Nephron progenitor cell (in vitro differentiated cells): ENCODE data around the gene TOM1L1.

Source experiments
- DNase-seq: peaks from one replicate; pipeline ENCODE4 v3.0.0; 2021
- H3K27ac Mint-ChIP-seq: 2 replicates; pipeline ENCODE4 v1.8.0; 2021; ENCODE audit warnings: mild to moderate bottlenecking, moderate library complexity, mixed read lengths
- H3K27me3 Mint-ChIP-seq: 2 replicates; pipeline ENCODE4 v1.8.0; 2021; ENCODE audit warnings: mild to moderate bottlenecking, low read depth, mixed read lengths; ENCODE audit not compliant: poor library complexity
- H3K36me3 Mint-ChIP-seq: 2 replicates; pipeline ENCODE4 v1.8.0; 2021; ENCODE audit warnings: low read depth, mixed read lengths
- H3K4me1 Mint-ChIP-seq: 2 replicates; pipeline ENCODE4 v1.8.0; 2021; ENCODE audit warnings: mixed read lengths
- H3K4me3 Mint-ChIP-seq: 2 replicates; pipeline ENCODE4 v1.8.0; 2021; ENCODE audit warnings: mild to moderate bottlenecking, moderate library complexity, mixed read lengths
- H3K9me3 Mint-ChIP-seq: 2 replicates; pipeline ENCODE4 v1.8.0; 2021; ENCODE audit warnings: mild to moderate bottlenecking, moderate library complexity, mixed read lengths
- TF ChIP-seq, protein P1 (sequence below): fragments of 200-600 bp; sonication (generic); IDR thresholded peaks from 2 replicates; pipeline ENCODE4 v1.5.0; 2021; ENCODE audit warnings: antibody characterized with exemption

Gene TOM1L1

DNA sequence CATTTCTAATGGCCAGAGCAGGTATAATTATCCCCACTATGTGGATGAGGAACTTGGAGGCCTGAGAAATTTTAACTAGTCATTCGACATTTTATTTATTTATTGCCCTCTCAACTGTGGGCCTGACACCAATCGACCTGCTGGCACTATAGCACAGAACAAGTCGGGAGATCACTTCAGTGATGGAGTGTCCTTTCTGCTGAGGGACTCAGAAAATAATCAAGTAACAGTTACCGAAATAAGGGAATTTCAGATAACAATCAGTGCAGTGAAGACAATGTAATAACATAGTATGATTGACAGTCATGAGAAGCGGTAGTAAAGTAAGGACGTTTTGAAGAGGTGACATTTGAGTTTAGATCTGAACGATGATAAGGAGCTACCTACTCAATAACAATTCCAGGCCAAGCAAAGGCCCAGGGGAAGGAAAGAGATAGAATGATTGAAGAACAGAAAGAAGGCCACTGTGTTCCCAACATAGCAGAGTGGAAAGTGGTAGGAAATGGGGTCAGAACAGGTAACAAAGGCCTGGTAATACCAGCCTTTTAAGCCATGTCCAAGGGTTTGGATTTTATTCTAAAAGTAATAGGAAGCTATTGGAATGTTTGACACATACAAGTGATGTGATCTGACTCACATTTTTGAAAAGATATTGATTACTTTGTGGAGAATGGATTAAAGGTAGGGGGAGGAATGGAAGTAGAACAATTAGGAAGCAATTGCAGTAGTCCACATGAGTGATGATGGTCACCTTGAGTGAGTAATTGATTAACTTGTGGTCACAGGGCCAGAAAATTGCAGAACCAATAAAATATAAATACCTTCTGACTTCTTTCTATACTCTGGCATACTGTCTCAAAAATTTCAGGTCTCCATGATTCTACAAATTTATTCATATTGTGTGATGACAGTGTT, 69.3 kb downstream of the TOM1L1 start:
- peaks cover 22% of the 10 kb centered on the region for H3K4me1 Mint-ChIP-seq
- H3K4me3 Mint-ChIP-seq: no peak overlapping the region
- peaks cover 42% of the 10 kb centered on the region for H3K36me3 Mint-ChIP-seq
- no peak overlapping the region for H3K27ac Mint-ChIP-seq
- peaks cover 12% of the 10 kb centered on the region for H3K9me3 Mint-ChIP-seq
- TF ChIP-seq, protein P1, sequence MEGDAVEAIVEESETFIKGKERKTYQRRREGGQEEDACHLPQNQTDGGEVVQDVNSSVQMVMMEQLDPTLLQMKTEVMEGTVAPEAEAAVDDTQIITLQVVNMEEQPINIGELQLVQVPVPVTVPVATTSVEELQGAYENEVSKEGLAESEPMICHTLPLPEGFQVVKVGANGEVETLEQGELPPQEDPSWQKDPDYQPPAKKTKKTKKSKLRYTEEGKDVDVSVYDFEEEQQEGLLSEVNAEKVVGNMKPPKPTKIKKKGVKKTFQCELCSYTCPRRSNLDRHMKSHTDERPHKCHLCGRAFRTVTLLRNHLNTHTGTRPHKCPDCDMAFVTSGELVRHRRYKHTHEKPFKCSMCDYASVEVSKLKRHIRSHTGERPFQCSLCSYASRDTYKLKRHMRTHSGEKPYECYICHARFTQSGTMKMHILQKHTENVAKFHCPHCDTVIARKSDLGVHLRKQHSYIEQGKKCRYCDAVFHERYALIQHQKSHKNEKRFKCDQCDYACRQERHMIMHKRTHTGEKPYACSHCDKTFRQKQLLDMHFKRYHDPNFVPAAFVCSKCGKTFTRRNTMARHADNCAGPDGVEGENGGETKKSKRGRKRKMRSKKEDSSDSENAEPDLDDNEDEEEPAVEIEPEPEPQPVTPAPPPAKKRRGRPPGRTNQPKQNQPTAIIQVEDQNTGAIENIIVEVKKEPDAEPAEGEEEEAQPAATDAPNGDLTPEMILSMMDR: no peak
- DNase-seq: no peak
- no peaks in the 10 kb centered on the region for H3K27me3 Mint-ChIP-seq

DNA sequence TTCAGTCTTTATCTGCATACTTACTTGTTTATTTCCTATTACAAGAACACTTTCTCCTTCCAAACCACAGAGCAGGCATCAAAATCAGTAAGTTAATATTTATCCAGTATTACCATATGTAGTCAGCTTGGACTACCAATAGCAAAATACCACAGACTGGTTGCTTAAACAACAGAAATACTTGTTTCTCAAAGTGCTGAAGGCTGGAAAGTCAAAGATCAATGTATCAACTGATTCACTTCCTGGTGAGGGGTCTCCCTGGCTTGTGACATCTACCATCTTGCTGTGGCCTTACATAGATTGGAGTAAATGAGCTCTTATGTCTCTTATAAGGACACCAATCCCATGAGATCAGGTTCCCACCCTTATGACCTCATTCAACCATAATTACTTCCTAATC, 70.5 kb downstream of the TOM1L1 start:
- H3K27me3 Mint-ChIP-seq: no peaks in the 10 kb centered on the region
- no peak for DNase-seq
- TF ChIP-seq, protein P1: no peak
- peaks cover 23% of the 10 kb centered on the region for H3K9me3 Mint-ChIP-seq
- peaks cover 17% of the 10 kb centered on the region for H3K4me1 Mint-ChIP-seq
- H3K36me3 Mint-ChIP-seq: peaks cover 42% of the 10 kb centered on the region
- no peak overlapping the region for H3K4me3 Mint-ChIP-seq
- no peak overlapping the region for H3K27ac Mint-ChIP-seq

DNA sequence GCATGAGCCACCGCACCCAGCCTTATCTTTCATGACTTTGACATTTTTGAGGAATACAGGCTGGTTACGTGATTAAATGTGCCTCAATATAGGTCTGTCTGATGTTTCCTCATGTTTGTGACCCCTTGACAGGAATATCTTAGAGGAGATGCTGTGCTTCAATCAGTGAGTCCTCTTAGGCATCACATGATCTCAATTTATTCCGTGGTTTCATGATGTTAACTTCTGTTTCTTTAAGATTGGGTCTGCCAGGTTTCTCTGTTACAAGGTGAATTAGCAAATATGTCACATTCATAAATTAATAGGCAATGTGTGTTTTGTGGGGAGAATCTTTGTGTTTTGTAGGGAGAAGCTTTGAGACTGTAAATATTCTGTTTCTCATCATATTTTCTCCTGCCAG, 71.2 kb downstream of the TOM1L1 start:
- TF ChIP-seq, protein P1: no peak
- Mint-ChIP-seq H3K27me3 (no peaks in the 10 kb centered on the region), H3K27ac (no peak overlapping the region), H3K4me1 (peaks cover 10% of the 10 kb centered on the region), H3K36me3 (peaks cover 43% of the 10 kb centered on the region), H3K4me3 (no peak overlapping the region), H3K9me3 (peaks cover 31% of the 10 kb centered on the region)
- DNase-seq: no peak

DNA sequence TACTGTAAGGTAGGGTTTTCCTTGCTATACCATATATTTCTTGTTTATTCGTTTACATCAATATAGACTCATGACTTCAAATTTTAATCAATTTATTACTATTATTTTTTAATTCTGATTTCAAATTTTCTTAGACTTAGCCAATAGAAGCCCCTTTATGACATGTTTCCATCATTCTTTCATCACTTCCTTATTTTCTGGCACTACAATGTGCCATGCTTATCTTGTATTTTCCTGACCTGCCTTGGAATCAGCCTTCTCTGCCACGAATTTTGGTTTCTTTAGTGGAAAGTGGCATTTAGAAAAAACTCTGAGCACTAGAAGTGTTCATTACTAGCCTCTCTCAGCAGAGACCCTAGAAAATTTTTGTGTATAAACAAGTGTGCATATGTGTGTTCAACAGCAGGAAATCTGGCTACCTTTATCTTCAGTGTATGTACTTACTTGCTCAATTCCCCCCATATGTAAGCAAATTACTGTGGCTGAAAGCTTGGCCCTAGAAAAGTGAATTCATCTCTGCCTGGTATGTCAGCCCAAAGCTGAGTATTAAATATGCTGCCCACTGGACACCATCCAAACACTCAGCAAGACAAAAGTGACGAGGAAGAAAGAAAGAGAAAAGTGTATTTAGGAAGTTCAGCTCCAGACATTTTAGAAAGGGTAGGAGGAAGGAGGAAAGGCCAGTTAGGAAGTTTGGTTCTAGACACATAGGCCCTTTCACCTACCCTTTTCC, 71.9 kb downstream of the TOM1L1 start:
- Mint-ChIP-seq H3K4me1 (peaks cover 6% of the 10 kb centered on the region), H3K4me3 (no peak overlapping the region), H3K36me3 (peaks cover 50% of the 10 kb centered on the region), H3K27ac (no peak overlapping the region), H3K9me3 (peaks cover 35% of the 10 kb centered on the region), H3K27me3 (no peaks in the 10 kb centered on the region)
- TF ChIP-seq, protein P1: no peak
- no peak for DNase-seq

DNA sequence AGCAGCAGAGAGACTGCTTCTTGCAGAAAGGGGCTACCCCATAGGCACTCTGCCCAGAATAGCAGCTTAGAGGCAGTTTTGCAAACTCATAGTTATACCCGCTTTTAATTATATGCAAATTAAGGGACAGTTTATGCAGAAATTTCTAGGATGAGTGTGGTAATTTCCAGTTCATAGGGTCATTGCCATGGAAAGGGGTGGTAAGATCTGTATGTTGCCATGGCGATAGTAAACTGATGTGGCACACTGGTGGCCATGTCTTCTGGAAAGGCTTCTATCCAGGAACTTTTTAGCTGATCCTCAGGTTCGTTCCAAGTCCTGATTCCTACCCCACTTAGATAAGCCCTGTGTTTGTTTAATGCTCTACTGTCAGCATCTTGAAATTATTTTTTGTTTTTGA, 74.1 kb downstream of the TOM1L1 start:
- H3K27ac Mint-ChIP-seq: no peak overlapping the region
- no peaks in the 10 kb centered on the region for H3K27me3 Mint-ChIP-seq
- peaks cover 70% of the 10 kb centered on the region for H3K36me3 Mint-ChIP-seq
- TF ChIP-seq, protein P1: no peak
- peaks cover 53% of the 10 kb centered on the region for H3K9me3 Mint-ChIP-seq
- H3K4me1 Mint-ChIP-seq: peaks cover 6% of the 10 kb centered on the region
- DNase-seq: no peak
- H3K4me3 Mint-ChIP-seq: no peak overlapping the region
